Fibroblast of the aortic adventitia (primary cell): Measurements from ENCODE around the gene RFTN1. TPM values are rescaled to one million over a fixed set of nuclear protein-coding genes. Genes with fewer than 3 reads are reported as not detected.

Experiments
- DNase-seq: peaks from one replicate; pipeline ENCODE4 v3.0.0-alpha.2; 2010; ENCODE audit warnings: low read depth
- H3K4me3 ChIP-seq: 2 replicates; pipeline ENCODE4 v1.5.1; 2011; ENCODE audit warnings: low read depth, mild to moderate bottlenecking, control low read depth, low read length, moderate library complexity
- CTCF ChIP-seq: IDR thresholded peaks from 2 replicates; pipeline ENCODE4 v1.5.1; 2011; ENCODE audit warnings: mild to moderate bottlenecking, low read length, control low read depth, inconsistent platforms; ENCODE audit not compliant: insufficient read depth
- total RNA-seq: library from RNA; depleted of rRNA; stranded (reverse); fragments of >200 nt; gene quantifications from 2 replicates; pipeline ENCODE4 v1.2.3, GENCODE V29; 2012; ENCODE audit warnings: low replicate concordance

Gene RFTN1
- total RNA-seq, 1 donor = 54.7 TPM

- H3K4me3 ChIP-seq = no peak overlapping the region
- TF ChIP-seq CTCF = no peak
- no peak for DNase-seq
Observed at GRCh38 chr3:16377847-16378302, 135.6 kb downstream of the RFTN1 start.

- no peak for TF ChIP-seq CTCF
- no peak for DNase-seq
- H3K4me3 ChIP-seq = no peak overlapping the region
Observed at GRCh38 chr3:16377196-16377595, 136.3 kb downstream of the RFTN1 start.

GRCh38 chr3:16375891-16376290 lies 137.6 kb downstream of the RFTN1 start:
- TF ChIP-seq CTCF = no peak
- no peak for DNase-seq
- H3K4me3 ChIP-seq = no peak overlapping the region

GRCh38 chr3:16374935-16375245 lies 138.6 kb downstream of the RFTN1 start:
- no peak for DNase-seq
- no peak overlapping the region for H3K4me3 ChIP-seq
- no peak for TF ChIP-seq CTCF

- TF ChIP-seq CTCF = no peak
- H3K4me3 ChIP-seq = no peak overlapping the region
- DNase-seq = no peak
Observed at GRCh38 chr3:16374047-16374934, 139.2 kb downstream of the RFTN1 start.

GRCh38 chr3:16373341-16373946 lies 140.1 kb downstream of the RFTN1 start:
- DNase-seq = no peak
- no peak overlapping the region for H3K4me3 ChIP-seq
- no peak for TF ChIP-seq CTCF
